SK-N-SH (cell line): ENCODE results near the gene SLC16A12. TPM values are rescaled to one million over a fixed set of nuclear protein-coding genes. Genes with fewer than 3 reads are reported as not detected.

Source experiments
- CTCF ChIA-PET: fragments of 300-600, 350-600 bp; formaldehyde crosslinking; extraction: SDS; loops from one replicate; lab custom pipeline; 2021; lab: Yijun Ruan, JAX
- POLR2A ChIA-PET: fragments of 350-600 bp; sonication (Branson Sonifier 250); formaldehyde crosslinking; extraction: SDS; loops from one replicate; lab custom pipeline; 2020; ENCODE audit warnings: antibody characterized with exemption, inconsistent platforms; lab: Yijun Ruan, JAX
- DNase-seq: peaks from one replicate; pipeline ENCODE4 v3.0.0; 2012
- H2AFZ ChIP-seq: fragments of 200-600 bp; sonication (generic); 2 replicates; pipeline ENCODE4 v1.8.1; 2016; ENCODE audit warnings: antibody characterized with exemption, mild to moderate bottlenecking, low read depth
- H3F3A ChIP-seq: fragments of 200-600 bp; sonication (generic); replicated peaks from 2 replicates; pipeline ENCODE3; 2016; ENCODE audit warnings: antibody characterized with exemption, mild to moderate bottlenecking; ENCODE audit not compliant: insufficient read depth
- H3K27ac ChIP-seq, 2 experiments: fragments of 200-500 bp in 1 of 2; fragments of 200-600 bp in 1 of 2; sonication (Bioruptor generic) in 1 of 2; sonication (generic), shearing (Covaris generic) in 1 of 2; 2 replicates each; pipeline versions ENCODE4 v1.5.1 to v1.6.1; 2014 to 2016; ENCODE audit warnings: low read depth in 2 of 2, inconsistent platforms in 1 of 2, low read length in 1 of 2, mild to moderate bottlenecking in 1 of 2, mixed read lengths in 1 of 2
- H3K27me3 ChIP-seq: fragments of 200-600 bp; sonication (generic), shearing (Covaris generic); 2 replicates; pipeline ENCODE4 v1.6.1; 2016; ENCODE audit warnings: mixed run types; ENCODE audit not compliant: insufficient read depth
- H3K36me3 ChIP-seq, 2 experiments: fragments of 200-500 bp in 1 of 2; fragments of 200-600 bp in 1 of 2; sonication (Bioruptor generic) in 1 of 2; sonication (generic) in 1 of 2; replicated peaks in 1 of 2; 2 replicates each; pipeline versions ENCODE3 to v1.5.1; 2014 to 2016; ENCODE audit warnings: low read length in 1 of 2, mild to moderate bottlenecking in 1 of 2; ENCODE audit not compliant: insufficient read depth in 2 of 2, control insufficient read depth in 1 of 2
- H3K4me1 ChIP-seq, 2 experiments: fragments of 200-500 bp in 1 of 2; fragments of 200-600 bp in 1 of 2; sonication (Bioruptor generic) in 1 of 2; sonication (generic), shearing (Covaris generic) in 1 of 2; 2 replicates each; pipeline versions ENCODE4 v1.5.1 to v1.6.1; 2014 to 2016; ENCODE audit warnings: low read depth in 1 of 2, low read length in 1 of 2, mixed run types in 1 of 2; ENCODE audit not compliant: insufficient read depth in 2 of 2, control insufficient read depth in 1 of 2
- H3K4me2 ChIP-seq: fragments of 200-600 bp; sonication (generic), shearing (Covaris generic); 2 replicates; pipeline ENCODE4 v1.6.1; 2017; ENCODE audit warnings: mixed run types
- H3K4me3 ChIP-seq, 2 experiments: fragments of 200-500 bp in 1 of 2; fragments of 200-600 bp in 1 of 2; sonication (Bioruptor generic) in 1 of 2; sonication (generic), shearing (Covaris generic) in 1 of 2; 2 replicates each; pipeline versions ENCODE4 v1.5.1 to v1.8.1; 2014 to 2016; ENCODE audit warnings: low read depth in 2 of 2, inconsistent platforms in 1 of 2, low read length in 1 of 2, mild to moderate bottlenecking in 1 of 2, mixed read lengths in 1 of 2, moderate library complexity in 1 of 2
- H3K79me2 ChIP-seq: fragments of 200-600 bp; sonication (generic); 2 replicates; pipeline ENCODE4 v1.8.1; 2017; ENCODE audit warnings: mild to moderate bottlenecking; ENCODE audit not compliant: insufficient read depth
- H3K9ac ChIP-seq: fragments of 200-600 bp; sonication (generic); 2 replicates; pipeline ENCODE4 v1.6.1; 2017; ENCODE audit warnings: mixed run types
- H3K9me2 ChIP-seq: fragments of 200-600 bp; sonication (generic); 2 replicates; pipeline ENCODE4 v1.6.1; 2017; ENCODE audit warnings: mixed run types
- H3K9me3 ChIP-seq: fragments of 200-600 bp; sonication (generic); 2 replicates; pipeline ENCODE4 v1.6.1; 2017; ENCODE audit warnings: mixed run types, mild to moderate bottlenecking, moderate library complexity
- H4K20me1 ChIP-seq: fragments of 200-600 bp; sonication (generic); 2 replicates; pipeline ENCODE4 v1.6.1; 2017; ENCODE audit warnings: mild to moderate bottlenecking, mixed run types; ENCODE audit not compliant: insufficient read depth
- CHD2 ChIP-seq: fragments of 150-350 bp; IDR thresholded peaks from 2 replicates; pipeline ENCODE4 v1.6.1; 2018; ENCODE audit warnings: low read length; ENCODE audit not compliant: partially characterized antibody
- EP300 ChIP-seq, 2 experiments: IDR thresholded peaks; 2 replicates each; pipeline versions ENCODE4 v1.4.0 to v1.6.1; 2012; ENCODE audit warnings: borderline replicate concordance in 1 of 2, low read depth in 1 of 2, low read length in 1 of 2
- FOSL2 ChIP-seq: IDR thresholded peaks from 2 replicates; pipeline ENCODE4 v1.4.0; 2012; ENCODE audit warnings: low read depth, mild to moderate bottlenecking, moderate library complexity, borderline replicate concordance
- FOXM1 ChIP-seq: IDR thresholded peaks from 2 replicates; pipeline ENCODE4 v1.4.0; 2012; ENCODE audit warnings: low read depth, mild to moderate bottlenecking
- GABPA ChIP-seq: IDR thresholded peaks from 2 replicates; pipeline ENCODE4 v1.4.0; 2012; ENCODE audit warnings: low read depth, mild to moderate bottlenecking
- JUND ChIP-seq: IDR thresholded peaks from 2 replicates; pipeline ENCODE4 v1.4.0; 2012
- MXI1 ChIP-seq: IDR thresholded peaks from 2 replicates; pipeline ENCODE4 v1.6.1; 2012; ENCODE audit warnings: mild to moderate bottlenecking, low read depth, low read length, improper control_type of control experiment
- NFIC ChIP-seq: IDR thresholded peaks from 2 replicates; pipeline ENCODE4 v1.4.0; 2012; ENCODE audit warnings: borderline replicate concordance
- RXRA ChIP-seq: IDR thresholded peaks from 2 replicates; pipeline ENCODE4 v1.4.0; 2012; ENCODE audit warnings: low read depth, mild to moderate bottlenecking, borderline replicate concordance
- SMC3 ChIP-seq: IDR thresholded peaks from 2 replicates; pipeline ENCODE4 v1.6.1; 2012; ENCODE audit warnings: low read depth, low read length, improper control_type of control experiment
- TAF1 ChIP-seq: IDR thresholded peaks from 2 replicates; pipeline ENCODE4 v1.6.1; 2012; ENCODE audit warnings: low read depth, mild to moderate bottlenecking, low read length, moderate library complexity, borderline replicate concordance
- TCF12 ChIP-seq: IDR thresholded peaks from 2 replicates; pipeline ENCODE4 v1.4.0; 2012
- TEAD4 ChIP-seq: IDR thresholded peaks from 2 replicates; pipeline ENCODE4 v1.4.0; 2012; ENCODE audit warnings: mild to moderate bottlenecking, borderline replicate concordance; ENCODE audit not compliant: insufficient read depth
- YY1 ChIP-seq: IDR thresholded peaks from 2 replicates; pipeline ENCODE4 v1.4.0; 2012; ENCODE audit warnings: low read depth, mild to moderate bottlenecking
- WGBS: methylation state at CpG from one replicate; pipeline ENCODE4 v1.1.6; 2017; ENCODE audit warnings: low lambda C conversion rate; 5-methylcytosine and 5-hydroxymethylcytosine counted together
- polyA plus RNA-seq, 3 experiments: library from polyadenylated mRNA; depleted of rRNA; stranded (reverse); fragments of >200 nt; gene quantifications; 2 replicates each; pipeline ENCODE4 v1.2.3, GENCODE V29; 2012
- TF ChIP-seq, protein P1 (sequence below): fragments of 150-350 bp; IDR thresholded peaks from 2 replicates; pipeline ENCODE4 v1.6.1; 2016; ENCODE audit warnings: mild to moderate bottlenecking, low read depth, low read length
- TF ChIP-seq, protein P2 (sequence below): IDR thresholded peaks from 2 replicates; pipeline ENCODE4; 2012
- TF ChIP-seq, protein P3 (sequence below): IDR thresholded peaks from 2 replicates; pipeline ENCODE4 v1.4.0; 2012; ENCODE audit warnings: low read depth, borderline replicate concordance

The SLC16A12 gene
- polyA plus RNA-seq, 1 of the 3 experiments (the other 2 are of a cell fraction), result 0.13 TPM

DNA sequence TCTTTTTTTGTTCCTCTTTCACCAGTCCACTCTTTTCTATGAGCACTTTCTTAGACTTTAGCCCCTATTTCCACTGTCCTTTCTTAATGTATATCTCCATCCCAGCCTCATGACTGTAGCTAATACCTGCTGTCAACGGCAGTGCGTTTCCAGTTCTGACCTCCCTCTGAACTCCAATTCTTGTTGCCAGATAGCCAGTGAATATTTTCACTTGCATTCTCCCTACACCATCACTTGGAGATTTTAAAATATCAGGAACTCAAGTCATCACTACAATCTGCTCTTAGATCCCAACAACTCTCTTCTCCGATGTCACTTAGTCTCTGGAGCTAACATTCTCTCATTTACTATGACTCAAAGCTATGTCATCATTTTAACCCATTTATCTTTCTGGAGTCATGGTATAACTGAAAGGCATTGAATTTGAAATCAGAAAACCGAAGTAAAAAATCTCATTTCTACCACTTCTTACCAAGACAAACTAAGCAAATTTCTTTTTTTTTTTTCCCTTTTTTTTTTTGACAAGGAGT is 5.1 kb upstream of the SLC16A12 start:
- 22% methylated on average over 4 of the region's 4 CpGs for WGBS
- no peaks in the 10 kb centered on the region for H3K27me3 ChIP-seq
- H3F3A ChIP-seq, result peaks cover 14% of the 10 kb centered on the region
- ChIA-PET POLR2A (no interaction called here), CTCF (interaction anchor here (1.1 kb wide), 1 partner anchor 9 kb away, joined by 3 read pairs; no protein-coding TSS in a partner anchor)
- H2AFZ ChIP-seq, result no peak overlapping the region
- H4K20me1 ChIP-seq, result no peaks in the 10 kb centered on the region
- H3K9me3 ChIP-seq, result no peaks in the 10 kb centered on the region
- no peaks in the 10 kb centered on the region for H3K9me2 ChIP-seq
- H3K4me1 ChIP-seq, result no peaks in the 10 kb centered on the region; a peak in 1 of 4 replicates
- H3K4me2 ChIP-seq, result peak overlapping the region; percentile 15
- DNase-seq, result no peak
- no peaks in the 10 kb centered on the region for H3K79me2 ChIP-seq
- no peaks in the 10 kb centered on the region for H3K36me3 ChIP-seq
- peak overlapping the region in 1 of 2 experiments; percentile 65; a peak in 2 of 4 replicates for H3K27ac ChIP-seq
- TF ChIP-seq YY1, result no peak
- TF ChIP-seq, protein P1, sequence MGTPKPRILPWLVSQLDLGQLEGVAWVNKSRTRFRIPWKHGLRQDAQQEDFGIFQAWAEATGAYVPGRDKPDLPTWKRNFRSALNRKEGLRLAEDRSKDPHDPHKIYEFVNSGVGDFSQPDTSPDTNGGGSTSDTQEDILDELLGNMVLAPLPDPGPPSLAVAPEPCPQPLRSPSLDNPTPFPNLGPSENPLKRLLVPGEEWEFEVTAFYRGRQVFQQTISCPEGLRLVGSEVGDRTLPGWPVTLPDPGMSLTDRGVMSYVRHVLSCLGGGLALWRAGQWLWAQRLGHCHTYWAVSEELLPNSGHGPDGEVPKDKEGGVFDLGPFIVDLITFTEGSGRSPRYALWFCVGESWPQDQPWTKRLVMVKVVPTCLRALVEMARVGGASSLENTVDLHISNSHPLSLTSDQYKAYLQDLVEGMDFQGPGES, result no peak
- peak; percentile 64; the same call in 1 of the 2 replicates for TF ChIP-seq JUND
- TF ChIP-seq RXRA, result peak; percentile 61; the same call in 1 of the 2 replicates
- TF ChIP-seq FOSL2, result peak; percentile 80; the same call in 1 of the 2 replicates
- no peak; the same call in 1 of the 2 replicates for TF ChIP-seq NFIC
- no peak for TF ChIP-seq CHD2
- peak; percentile 60; the same call in 1 of the 2 replicates for TF ChIP-seq TCF12
- no peak for TF ChIP-seq TAF1
- no peak for TF ChIP-seq TEAD4
- no peak for TF ChIP-seq GABPA
- TF ChIP-seq, protein P2, sequence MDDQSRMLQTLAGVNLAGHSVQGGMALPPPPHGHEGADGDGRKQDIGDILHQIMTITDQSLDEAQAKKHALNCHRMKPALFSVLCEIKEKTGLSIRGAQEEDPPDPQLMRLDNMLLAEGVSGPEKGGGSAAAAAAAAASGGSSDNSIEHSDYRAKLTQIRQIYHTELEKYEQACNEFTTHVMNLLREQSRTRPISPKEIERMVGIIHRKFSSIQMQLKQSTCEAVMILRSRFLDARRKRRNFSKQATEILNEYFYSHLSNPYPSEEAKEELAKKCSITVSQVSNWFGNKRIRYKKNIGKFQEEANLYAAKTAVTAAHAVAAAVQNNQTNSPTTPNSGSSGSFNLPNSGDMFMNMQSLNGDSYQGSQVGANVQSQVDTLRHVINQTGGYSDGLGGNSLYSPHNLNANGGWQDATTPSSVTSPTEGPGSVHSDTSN, result peak; percentile 57; the same call in 1 of the 2 replicates
- no peak for TF ChIP-seq MXI1
- TF ChIP-seq FOXM1, result no peak
- TF ChIP-seq, protein P3, sequence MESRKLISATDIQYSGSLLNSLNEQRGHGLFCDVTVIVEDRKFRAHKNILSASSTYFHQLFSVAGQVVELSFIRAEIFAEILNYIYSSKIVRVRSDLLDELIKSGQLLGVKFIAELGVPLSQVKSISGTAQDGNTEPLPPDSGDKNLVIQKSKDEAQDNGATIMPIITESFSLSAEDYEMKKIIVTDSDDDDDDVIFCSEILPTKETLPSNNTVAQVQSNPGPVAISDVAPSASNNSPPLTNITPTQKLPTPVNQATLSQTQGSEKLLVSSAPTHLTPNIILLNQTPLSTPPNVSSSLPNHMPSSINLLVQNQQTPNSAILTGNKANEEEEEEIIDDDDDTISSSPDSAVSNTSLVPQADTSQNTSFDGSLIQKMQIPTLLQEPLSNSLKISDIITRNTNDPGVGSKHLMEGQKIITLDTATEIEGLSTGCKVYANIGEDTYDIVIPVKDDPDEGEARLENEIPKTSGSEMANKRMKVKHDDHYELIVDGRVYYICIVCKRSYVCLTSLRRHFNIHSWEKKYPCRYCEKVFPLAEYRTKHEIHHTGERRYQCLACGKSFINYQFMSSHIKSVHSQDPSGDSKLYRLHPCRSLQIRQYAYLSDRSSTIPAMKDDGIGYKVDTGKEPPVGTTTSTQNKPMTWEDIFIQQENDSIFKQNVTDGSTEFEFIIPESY, result no peak
- TF ChIP-seq EP300 (IDR thresholded peaks at IDR 0.05; ENCODE audit: borderline replicate concordance in 1 of 2, low read depth in 1 of 2, low read length in 1 of 2), result peak in 1 of 2 experiments; percentile 39; a peak in 1 of 4 replicates
- no peak for TF ChIP-seq SMC3
- H3K4me3 ChIP-seq, result no peak overlapping the region
- no peak overlapping the region for H3K9ac ChIP-seq
